Right ventricle myocardium inferior (tissue), 1 donor: Measurements from ENCODE around the gene STK10. TPM values are rescaled to one million over a fixed set of nuclear protein-coding genes. Genes with fewer than 3 reads are reported as not detected.
A peak's percentile ranks its signal among the peaks of the same experiment; 100 is the strongest.
"Not testable (repeated sequence)": the region's sequence is repeated elsewhere in the genome, so short reads cannot be mapped to it uniquely, and the experiment has no call there.

ENCODE experiments used
- ATAC-seq: fragments of 200-7000 bp; cut with Tn5 transposase; one replicate; pipeline ENCODE4 v1.9.1; 2020; ENCODE audit warnings: mild to moderate bottlenecking, moderate library complexity
- DNase-seq: peaks from one replicate; pipeline ENCODE4 v3.0.0; 2021; ENCODE audit errors: missing footprints
- intact Hi-C: fragments of 100-400 bp; cut with DNase I; formaldehyde crosslinking; loops from one replicate; pipeline ENCODE4 v1.11.0; 2022
- total RNA-seq: library from RNA; stranded (reverse); fragmentation: NEBNext Ultra II Directional; extraction: Animal tissue kit (Norgen Biotek cat#: 25700); gene quantifications from one replicate; pipeline ENCODE4 v1.2.1, GENCODE V29; 2021
- donor health status: DM: no; HTN: yes; CAD: no; lungs with severe emphysema.

STK10 gene
- total RNA-seq, 1 donor from 2014 or later = 8.9 TPM

- DNase-seq (peak; percentile 80), ATAC-seq (peak; percentile 66)
- intact Hi-C loops = no loop called here
Observed at GRCh38 chr5:172172912-172173563, 15.0 kb downstream of the STK10 start.

- ATAC-seq (no peak), DNase-seq (no peak)
- intact Hi-C loops = no loop called here
Observed at GRCh38 chr5:172171118-172171517, 16.9 kb downstream of the STK10 start.

DNA sequence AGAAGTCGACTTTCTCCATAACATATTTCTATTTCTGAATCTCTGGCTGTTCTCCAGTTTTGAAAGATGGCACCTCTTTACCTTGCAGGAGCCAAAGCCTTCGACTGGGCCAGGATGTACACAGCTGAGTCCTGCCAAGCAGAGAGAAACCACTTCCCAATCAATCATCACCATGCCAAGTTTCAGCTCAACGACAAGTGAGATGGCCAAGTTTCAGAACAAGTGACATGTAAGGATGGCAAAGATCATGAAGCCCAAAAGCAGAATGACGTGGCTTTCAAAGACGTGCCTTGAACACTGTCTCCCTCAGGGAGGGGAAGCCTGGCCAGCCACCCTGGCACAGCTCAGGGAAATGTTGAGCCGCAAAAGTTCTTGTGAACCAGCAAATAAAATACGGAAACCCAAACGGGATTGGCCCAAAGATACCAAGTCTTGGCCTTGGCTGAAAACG, 17.7 kb downstream of the STK10 start:
- intact Hi-C loops = no loop called here
- ATAC-seq = peak; percentile 66
- DNase-seq = peak; percentile 52

DNA sequence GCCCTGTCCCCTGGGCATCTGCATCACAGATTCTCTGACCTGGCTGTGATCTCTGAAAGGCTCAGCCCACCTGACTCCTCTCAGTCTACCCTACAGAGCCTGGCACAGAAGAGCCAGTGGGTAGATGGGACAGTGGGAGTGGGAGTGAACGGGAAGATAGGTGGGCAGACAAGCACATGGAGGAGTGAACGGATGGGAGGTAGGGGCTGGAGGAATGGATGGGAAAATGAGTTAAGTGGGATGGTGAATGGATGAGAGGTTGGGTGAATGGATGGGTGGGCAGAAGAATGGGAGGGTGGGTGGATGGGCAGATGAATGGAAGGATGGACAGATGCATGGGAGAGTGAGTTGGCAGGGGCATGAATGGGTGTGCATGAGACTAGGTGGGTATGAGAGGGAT, 18.8 kb downstream of the STK10 start:
- ATAC-seq (no peak), DNase-seq (no peak)
- intact Hi-C loops = no loop called here

- intact Hi-C loops = no loop called here
- DNase-seq (peak; percentile 58), ATAC-seq (no peak)
Observed at GRCh38 chr5:172168311-172168710, 19.7 kb downstream of the STK10 start.

GRCh38 chr5:172167895-172168294, 20.1 kb downstream of the STK10 start:
- DNase-seq (peak; percentile 71), ATAC-seq (peak; percentile 59)
- intact Hi-C loops = no loop called here

DNA sequence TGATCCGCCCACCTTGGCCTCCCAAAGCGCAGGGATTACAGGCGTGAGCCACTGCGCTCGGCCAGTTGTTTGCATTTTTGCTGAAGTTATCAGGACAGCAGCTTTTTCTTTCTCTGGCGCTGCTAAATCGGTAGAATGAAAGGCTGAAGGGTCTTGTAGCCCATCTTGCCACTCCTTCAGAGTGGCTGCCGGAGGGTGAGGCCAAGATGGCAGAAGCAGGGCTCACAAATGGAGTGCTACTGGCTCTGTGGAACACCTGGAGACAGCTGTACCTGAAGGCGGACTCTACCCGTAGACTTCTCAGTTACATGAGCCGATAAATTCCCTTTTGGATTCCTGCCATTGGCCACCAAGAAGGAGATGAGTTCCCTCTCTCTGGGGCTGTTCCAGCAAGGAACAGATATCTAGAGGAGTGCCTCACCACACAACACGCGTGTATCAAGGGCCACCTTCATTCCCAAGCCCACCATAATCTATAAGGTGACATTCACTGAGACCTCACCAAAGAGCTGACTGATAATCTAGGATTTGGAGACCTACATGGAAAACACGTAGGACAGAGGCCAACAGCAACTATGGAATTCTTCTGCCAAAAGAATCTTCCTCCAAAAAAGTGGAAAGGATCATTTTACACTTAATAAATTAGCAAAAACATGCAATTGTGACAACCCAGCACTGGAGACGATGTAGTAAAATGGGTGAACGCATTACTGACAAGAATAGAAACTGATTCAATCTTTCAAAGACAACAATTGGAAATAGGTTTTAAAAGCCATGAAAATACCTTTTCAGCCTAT, 21.8 kb downstream of the STK10 start:
- DNase-seq = peak; percentile 6

DNA sequence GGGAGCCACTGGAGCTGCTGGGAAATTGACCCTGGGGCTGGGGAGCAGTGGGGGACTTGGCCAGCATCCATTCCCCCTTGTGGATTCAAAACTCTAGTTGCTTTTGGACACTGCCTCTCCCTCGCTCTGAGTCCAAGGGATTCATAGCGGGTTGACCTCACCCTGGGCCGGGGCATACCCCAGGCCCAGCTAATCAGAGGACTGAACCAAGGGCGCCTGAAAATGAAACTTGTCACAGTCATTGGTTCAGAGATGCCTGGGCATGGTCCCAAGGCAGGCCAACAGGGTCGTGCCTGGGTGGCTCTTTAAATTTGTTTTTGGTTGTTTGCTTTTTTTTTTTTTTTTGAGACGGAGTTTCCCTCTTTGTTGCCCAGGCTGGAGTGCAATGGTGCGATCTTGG, 22.6 kb downstream of the STK10 start:
- intact Hi-C loops = no loop called here
- DNase-seq = no peak
- ATAC-seq = no peak

More for the DNA sequence above, 21.8 kb downstream of the STK10 start:
- ATAC-seq = no peak
- intact Hi-C loops = no loop called here

DNA sequence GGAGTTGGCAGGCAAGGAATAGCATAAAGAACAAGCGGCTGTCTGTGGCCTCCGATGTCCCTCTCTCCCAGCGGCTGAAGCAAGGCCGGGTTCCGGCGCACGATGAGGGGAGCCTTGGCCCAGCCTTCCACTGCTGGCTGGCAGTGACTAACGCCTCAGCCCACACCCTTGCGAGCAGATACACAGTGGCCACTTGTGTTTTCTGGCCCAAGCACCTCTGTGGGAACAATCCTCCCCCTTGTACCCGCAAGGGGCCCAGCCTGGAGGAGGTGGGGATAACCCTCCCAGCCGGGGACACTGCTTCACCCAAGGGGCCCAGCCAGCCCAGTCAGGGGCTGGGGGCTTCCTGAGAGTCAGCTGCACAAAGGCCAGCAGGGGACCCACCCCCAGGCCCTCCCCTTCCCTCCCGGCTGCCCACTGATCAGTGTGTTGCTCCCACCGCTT, 23.2 kb downstream of the STK10 start:
- intact Hi-C loops = no loop called here
- ATAC-seq (peak; percentile 68), DNase-seq (peak; percentile 69)

- DNase-seq (peak; percentile 70), ATAC-seq (peak; percentile 74)
- intact Hi-C loops = no loop called here
Observed at GRCh38 chr5:172163346-172163745, 24.7 kb downstream of the STK10 start.

- DNase-seq = no peak
- intact Hi-C loops = no loop called here
- ATAC-seq = no peak
Observed at GRCh38 chr5:172162987-172163343, 25.1 kb downstream of the STK10 start.

GRCh38 chr5:172162323-172162986, 25.6 kb downstream of the STK10 start:
- intact Hi-C loops = no loop called here
- no peak for DNase-seq
- ATAC-seq = no peak

DNA sequence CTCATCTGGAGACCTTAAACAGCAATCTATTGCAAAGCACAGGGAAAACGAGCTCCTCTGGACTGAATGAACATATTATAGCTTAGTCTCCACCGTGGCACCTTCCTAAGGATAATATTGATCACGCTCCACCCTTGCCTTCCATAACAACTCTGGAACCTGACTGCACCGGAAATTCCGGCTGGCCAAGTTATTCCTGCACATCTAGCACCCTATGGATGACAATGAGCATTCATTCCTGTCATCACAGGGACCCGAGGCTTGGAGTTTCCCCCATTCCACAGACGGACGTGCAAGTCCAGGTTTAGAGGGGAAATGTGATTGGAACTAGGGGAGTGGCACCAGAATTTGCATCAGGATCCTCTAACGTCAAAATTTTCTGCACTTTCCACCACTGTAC, 27.5 kb downstream of the STK10 start:
- no peak for ATAC-seq
- no peak for DNase-seq
- intact Hi-C loops = no loop called here

DNA sequence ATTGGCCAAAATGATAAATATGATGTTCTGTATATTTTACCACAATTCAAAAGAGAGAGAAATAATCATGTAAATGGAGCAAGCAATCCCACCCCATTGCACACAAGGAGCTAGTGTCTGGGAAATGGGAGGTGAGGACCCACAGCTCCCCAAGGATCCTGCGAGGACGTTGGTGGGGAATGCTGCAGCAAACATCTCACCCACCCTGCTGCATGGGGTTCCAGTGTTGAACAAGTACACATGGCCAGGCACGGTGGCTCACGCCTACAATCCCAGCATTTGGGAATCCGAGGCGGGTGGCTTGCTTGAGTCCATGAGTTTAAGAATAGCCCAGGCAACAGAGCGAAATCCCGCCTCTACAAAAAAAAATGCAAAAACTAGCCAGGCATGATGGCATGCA, 29.0 kb downstream of the STK10 start:
- DNase-seq = no peak
- no peak for ATAC-seq
- intact Hi-C loops = no loop called here

DNA sequence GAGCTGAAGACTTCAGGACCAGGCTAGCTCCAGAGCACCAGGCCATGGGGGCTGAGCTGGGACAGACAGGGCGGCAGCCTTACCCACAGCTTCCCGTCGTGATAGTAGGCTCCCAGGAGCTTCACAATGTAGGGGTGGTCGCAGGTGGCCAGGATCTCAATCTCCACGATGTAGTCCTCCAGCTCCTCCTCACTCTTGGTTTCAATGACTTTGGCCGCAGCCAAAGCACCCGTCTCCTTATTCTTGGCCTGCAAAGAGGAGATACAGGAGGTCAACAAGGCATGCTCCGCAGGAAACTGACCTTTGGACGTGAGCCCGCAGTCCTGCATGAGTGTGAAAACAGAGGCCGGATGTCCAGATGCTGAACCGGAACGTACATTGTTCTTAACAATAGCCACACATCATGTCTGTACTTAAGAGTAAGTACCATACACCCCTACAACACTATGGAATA, 31.5 kb downstream of the STK10 start:
- DNase-seq (peak; percentile 69), ATAC-seq (peak; percentile 30)
- intact Hi-C loops = no loop called here

- DNase-seq, ATAC-seq, intact Hi-C loops: not testable (repeated sequence)
Observed at GRCh38 chr5:172155101-172155500, 32.9 kb downstream of the STK10 start.

DNA sequence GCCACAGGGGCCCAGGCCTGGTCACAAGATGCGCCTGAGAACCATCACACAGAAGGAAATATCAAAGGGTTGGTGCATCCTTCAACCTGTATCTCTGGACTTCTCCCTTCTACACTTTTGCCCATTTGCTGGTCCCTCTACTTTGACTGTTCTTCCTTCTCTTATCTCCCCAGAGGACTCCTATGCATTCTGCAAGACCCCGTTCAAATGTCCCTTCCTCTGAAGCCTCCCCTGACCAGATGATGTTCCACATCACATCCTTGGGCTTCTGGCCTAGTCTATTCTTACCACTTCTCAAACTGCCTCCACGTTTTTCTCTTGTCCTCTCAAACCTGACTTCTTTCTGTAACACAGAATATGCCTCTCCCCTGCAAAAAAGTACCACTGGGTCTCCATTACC, 34.3 kb downstream of the STK10 start:
- intact Hi-C loops = no loop called here

DNA sequence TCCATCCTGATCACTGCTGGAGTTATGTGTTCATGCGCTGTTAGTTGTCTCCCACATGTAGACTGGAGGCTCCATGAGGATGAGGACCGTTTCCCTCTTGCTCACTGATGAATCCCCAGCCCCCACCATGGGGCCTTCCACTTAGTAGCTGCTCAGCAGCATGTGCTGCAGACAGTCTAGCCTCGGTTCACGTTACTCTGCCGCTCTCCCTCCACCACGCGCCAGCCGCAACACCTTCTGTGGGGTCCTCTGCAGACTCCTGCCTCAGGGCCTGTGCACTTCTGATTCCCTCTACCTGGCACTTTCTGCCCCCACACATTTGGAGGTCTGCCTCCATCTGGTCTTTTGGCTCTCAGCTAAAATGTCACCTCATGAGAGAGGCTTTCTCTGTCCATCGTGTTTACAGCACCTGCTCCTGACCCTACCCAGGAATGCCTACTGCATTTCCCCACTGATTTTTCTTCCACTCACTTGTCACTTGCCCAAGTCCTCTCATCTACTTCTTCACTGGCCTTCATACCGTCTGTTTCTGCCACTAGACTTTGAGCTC, 36.3 kb downstream of the STK10 start:
- intact Hi-C loops = no loop called here
- ATAC-seq = no peak
- no peak for DNase-seq

More for the DNA sequence above, 34.3 kb downstream of the STK10 start:
- ATAC-seq = no peak
- no peak for DNase-seq
